ENCODE results near the gene FBLN2. TPM values are rescaled to one million over a fixed set of nuclear protein-coding genes. Genes with fewer than 3 reads are reported as not detected.

Gene FBLN2
- total RNA-seq, 3 donors from 2014 or later (not counting 1 experiment from before 2014, with no cell fraction given): 0.61 to 2.7 (median 1.6) TPM

- H3K9me3 ChIP-seq (ENCODE audit: control insufficient read depth, insufficient read depth, low read length): no peaks in the 10 kb centered on the region
- Mint-ChIP-seq H3K4me1 (no peaks in the 10 kb centered on the region), H3K36me3 (no peaks in the 10 kb centered on the region), H3K9me3 (no peaks in the 10 kb centered on the region), H3K4me3 (no peak overlapping the region), H3K27me3 (ENCODE audit: low read depth in 2 of 2) (peaks cover 0 to 12% of the 10 kb centered on the region in 2 donors), H3K27ac (no peak overlapping the region)
- no peak overlapping the region for H3K27ac ChIP-seq (ENCODE audit: low read length)
- WGBS (ENCODE audit: insufficient coverage): 85% methylated on average over 5 of the region's 5 CpGs
- H3K4me3 ChIP-seq (ENCODE audit: low read length): no peak overlapping the region
- H3K27me3 ChIP-seq (ENCODE audit: control insufficient read depth, insufficient read depth, low read length): no peaks in the 10 kb centered on the region
- ATAC-seq (no peak), DNase-seq (no peak)
- H3K4me1 ChIP-seq (ENCODE audit: control insufficient read depth, insufficient read depth, low read length): no peaks in the 10 kb centered on the region
- no peak for TF ChIP-seq CTCF (IDR thresholded peaks at IDR 0.05)
- intact Hi-C loops (cut with micrococcal nuclease): no loop called here
- H3K36me3 ChIP-seq (ENCODE audit: control insufficient read depth, insufficient read depth, low read length): no peaks in the 10 kb centered on the region
Measured at GRCh38 chr3:13598201-13598600, 49.3 kb downstream of the FBLN2 start.

GRCh38 chr3:13598926-13599886, 50.3 kb downstream of the FBLN2 start:
- H3K4me1 ChIP-seq (ENCODE audit: control insufficient read depth, insufficient read depth, low read length): no peaks in the 10 kb centered on the region
- Mint-ChIP-seq H3K9me3 (no peaks in the 10 kb centered on the region), H3K27ac (no peak overlapping the region), H3K36me3 (no peaks in the 10 kb centered on the region), H3K4me1 (no peaks in the 10 kb centered on the region), H3K4me3 (no peak overlapping the region), H3K27me3 (ENCODE audit: low read depth in 2 of 2) (peaks cover 0 to 12% of the 10 kb centered on the region in 2 donors)
- ATAC-seq (no peak), DNase-seq (no peak)
- no peaks in the 10 kb centered on the region for H3K9me3 ChIP-seq (ENCODE audit: control insufficient read depth, insufficient read depth, low read length)
- WGBS (ENCODE audit: insufficient coverage): 84% methylated on average over 10 of the region's 10 CpGs
- intact Hi-C loops (cut with micrococcal nuclease): no loop called here
- no peak for TF ChIP-seq CTCF (IDR thresholded peaks at IDR 0.05)
- H3K27me3 ChIP-seq (ENCODE audit: control insufficient read depth, insufficient read depth, low read length): no peaks in the 10 kb centered on the region
- H3K4me3 ChIP-seq (ENCODE audit: low read length): no peak overlapping the region
- no peak overlapping the region for H3K27ac ChIP-seq (ENCODE audit: low read length)
- no peaks in the 10 kb centered on the region for H3K36me3 ChIP-seq (ENCODE audit: control insufficient read depth, insufficient read depth, low read length)

- DNase-seq (no peak), ATAC-seq (no peak)
- H3K27ac ChIP-seq (ENCODE audit: low read length): no peak overlapping the region
- WGBS (ENCODE audit: insufficient coverage): 80% methylated on average over 11 of the region's 11 CpGs
- peaks cover 0 to 9% of the 10 kb centered on the region in 2 donors for H3K27me3 Mint-ChIP-seq (ENCODE audit: low read depth in 2 of 2)
- H3K27ac Mint-ChIP-seq: no peak overlapping the region
- H3K27me3 ChIP-seq (ENCODE audit: control insufficient read depth, insufficient read depth, low read length): no peaks in the 10 kb centered on the region
- no peaks in the 10 kb centered on the region for H3K4me1 Mint-ChIP-seq
- no peak overlapping the region for H3K4me3 ChIP-seq (ENCODE audit: low read length)
- H3K4me1 ChIP-seq (ENCODE audit: control insufficient read depth, insufficient read depth, low read length): no peaks in the 10 kb centered on the region
- no peaks in the 10 kb centered on the region for H3K9me3 Mint-ChIP-seq
- H3K4me3 Mint-ChIP-seq: no peak overlapping the region
- H3K36me3 ChIP-seq (ENCODE audit: control insufficient read depth, insufficient read depth, low read length): no peaks in the 10 kb centered on the region
- TF ChIP-seq CTCF (IDR thresholded peaks at IDR 0.05): no peak
- intact Hi-C loops (cut with micrococcal nuclease): no loop called here
- no peaks in the 10 kb centered on the region for H3K9me3 ChIP-seq (ENCODE audit: control insufficient read depth, insufficient read depth, low read length)
- H3K36me3 Mint-ChIP-seq: no peaks in the 10 kb centered on the region
Measured at GRCh38 chr3:13599887-13600450, 51.0 kb downstream of the FBLN2 start.
